ENCODE results near the gene LSM14B.
"Not testable (repeated sequence)": the region's sequence is repeated elsewhere in the genome, so short reads cannot be mapped to it uniquely, and the experiment has no call there.

Gene LSM14B

GRCh38 chr20:62121776-62122653 is at the start of gene LSM14B:
TSS of gene LSM14B (plus strand) at chr20:62122475. CDS start at chr20:62122667, 192 bp downstream.
- DNase-seq = peak; percentile 98

DNA sequence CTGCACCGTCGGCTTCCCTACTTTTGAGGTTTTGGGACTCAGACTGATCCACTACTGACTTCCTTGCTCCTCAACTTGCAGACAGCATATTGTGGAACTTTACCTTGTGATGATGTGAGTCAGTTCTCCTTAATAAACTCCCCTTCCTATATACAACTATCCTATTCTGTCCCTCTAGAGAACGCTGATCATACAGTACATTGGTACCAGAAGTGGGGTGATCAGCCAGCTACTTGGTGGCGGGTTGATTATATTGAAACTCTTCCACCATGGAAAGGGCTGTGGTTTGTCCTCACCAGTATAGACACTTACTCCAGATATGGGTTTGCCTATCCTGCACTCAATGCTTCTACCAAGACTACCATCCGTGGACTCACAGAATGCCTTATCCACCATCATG is 49.0 kb upstream of the LSM14B start:
- DNase-seq = no peak

DNA sequence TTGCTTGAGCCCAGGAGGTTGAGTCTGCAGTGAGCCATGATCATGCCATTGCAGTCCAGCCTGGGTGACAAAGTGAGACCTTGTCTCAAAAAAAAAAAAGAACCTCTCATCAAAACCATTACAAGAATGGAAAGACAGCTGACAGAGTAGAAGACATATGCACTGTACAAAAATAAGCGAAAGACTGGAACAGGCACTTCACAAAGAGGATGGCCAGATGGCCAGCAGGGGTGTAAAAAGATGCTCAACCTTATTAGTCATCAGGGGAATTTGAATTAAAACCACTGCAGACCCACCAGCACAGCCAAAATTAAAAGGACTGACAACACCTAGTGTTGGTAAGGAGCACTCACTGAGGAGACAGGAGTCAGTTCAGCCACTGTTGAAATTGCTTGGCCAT is 43.1 kb upstream of the LSM14B start:
- DNase-seq = no peak

GRCh38 chr20:62080249-62080990 is 41.9 kb upstream of the LSM14B start:
- DNase-seq = no peak

DNA sequence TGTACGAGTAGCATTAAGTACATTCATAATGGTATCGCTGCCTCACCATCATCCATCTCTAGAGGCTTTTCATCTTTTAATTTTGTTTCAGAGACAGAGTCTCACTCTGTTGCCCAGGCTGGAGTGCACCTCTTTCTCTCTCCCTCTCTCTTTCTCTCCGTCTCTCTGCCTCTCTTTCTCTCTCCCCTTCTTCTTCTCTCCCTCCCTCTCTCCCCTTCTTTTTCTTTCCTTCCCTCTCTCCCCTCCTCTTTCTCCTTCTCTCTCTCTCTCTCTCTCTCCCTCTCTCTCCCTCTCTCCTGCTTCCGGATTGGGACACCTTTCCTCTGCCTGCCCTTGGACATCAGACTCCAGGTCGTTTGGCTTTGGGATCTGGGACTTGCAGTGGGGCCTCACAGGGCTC is 39.0 kb upstream of the LSM14B start:
- DNase-seq = no peak

GRCh38 chr20:62084224-62084623 is 38.1 kb upstream of the LSM14B start:
- not testable (repeated sequence) for DNase-seq

- no peak for DNase-seq
Observed at GRCh38 chr20:62085206-62085605, 37.1 kb upstream of the LSM14B start.

GRCh38 chr20:62087227-62087626 is 35.0 kb upstream of the LSM14B start:
- no peak for DNase-seq

DNA sequence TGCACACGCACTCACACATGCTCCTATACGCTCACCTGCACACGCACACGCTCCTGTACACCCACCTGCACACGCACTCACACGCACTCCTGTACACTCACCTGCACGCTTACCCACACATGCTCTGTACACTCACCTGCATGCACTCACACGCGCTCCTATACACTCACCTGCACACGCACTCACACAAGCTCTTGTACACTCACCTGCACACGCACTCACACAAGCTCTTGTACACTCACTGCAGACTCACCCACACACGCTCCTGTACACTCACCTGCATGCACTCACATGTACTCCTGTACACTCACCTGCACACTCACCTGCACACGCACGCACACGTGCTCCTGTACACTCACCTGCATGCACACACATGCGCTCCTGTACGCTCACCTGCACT is 34.6 kb upstream of the LSM14B start:
- no peak for DNase-seq

DNA sequence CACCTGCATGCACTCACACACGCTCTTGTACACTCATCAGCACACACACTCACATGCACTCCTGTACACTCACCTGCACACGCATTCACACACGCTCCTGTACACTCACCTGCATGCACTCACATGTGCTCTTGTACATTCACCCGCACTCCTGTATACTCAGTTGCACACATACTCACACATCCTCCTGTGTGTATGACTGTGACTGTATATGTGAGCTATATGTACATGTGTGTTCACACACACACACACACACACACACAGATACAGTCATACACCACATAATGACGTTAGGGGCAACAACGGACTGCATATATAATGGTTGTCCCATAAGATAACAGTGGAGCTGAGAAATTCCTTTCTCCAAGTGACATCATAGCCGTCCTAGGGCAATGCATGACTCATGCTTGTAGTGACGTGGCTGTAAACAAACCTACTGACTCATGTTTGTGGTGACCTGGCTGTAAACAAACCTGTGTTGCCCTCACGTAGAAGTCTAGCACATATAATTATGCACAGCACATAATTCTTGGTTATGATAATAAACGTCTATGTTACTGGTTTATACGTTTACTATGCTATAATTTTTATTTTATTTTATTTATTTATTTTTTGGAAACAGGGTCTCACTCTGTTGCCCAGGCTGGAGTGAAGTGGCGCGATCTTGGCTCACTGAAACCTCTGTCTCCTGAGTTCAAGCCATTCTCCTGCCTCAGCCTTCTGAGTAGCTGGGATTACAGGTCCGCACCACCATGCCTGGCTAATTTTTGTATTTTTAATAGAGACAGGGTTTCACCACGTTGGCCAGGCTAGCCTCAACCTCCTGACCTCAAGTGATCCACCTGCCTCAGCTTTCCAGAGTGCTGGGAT is 33.8 kb upstream of the LSM14B start:
- no peak for DNase-seq

DNA sequence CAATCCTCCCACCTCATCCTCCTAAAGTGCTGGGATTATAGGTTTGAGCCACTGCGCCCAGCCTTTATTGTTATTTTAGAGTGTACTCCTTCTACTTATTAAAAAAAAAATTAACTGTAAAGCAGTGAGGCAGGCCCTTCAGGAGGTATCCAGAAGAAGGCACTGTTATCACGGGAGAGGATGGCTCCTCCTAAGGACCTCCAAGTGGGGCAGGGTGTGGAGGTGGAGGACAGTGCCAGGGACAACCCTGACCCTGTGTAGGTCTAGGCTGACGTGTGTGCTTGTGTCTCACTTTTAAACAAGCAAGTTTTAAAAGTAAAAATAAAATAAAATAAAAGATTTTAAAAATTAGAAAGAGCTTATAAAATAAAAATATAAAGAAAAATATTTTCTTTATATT is 32.9 kb upstream of the LSM14B start:
- DNase-seq = no peak

DNA sequence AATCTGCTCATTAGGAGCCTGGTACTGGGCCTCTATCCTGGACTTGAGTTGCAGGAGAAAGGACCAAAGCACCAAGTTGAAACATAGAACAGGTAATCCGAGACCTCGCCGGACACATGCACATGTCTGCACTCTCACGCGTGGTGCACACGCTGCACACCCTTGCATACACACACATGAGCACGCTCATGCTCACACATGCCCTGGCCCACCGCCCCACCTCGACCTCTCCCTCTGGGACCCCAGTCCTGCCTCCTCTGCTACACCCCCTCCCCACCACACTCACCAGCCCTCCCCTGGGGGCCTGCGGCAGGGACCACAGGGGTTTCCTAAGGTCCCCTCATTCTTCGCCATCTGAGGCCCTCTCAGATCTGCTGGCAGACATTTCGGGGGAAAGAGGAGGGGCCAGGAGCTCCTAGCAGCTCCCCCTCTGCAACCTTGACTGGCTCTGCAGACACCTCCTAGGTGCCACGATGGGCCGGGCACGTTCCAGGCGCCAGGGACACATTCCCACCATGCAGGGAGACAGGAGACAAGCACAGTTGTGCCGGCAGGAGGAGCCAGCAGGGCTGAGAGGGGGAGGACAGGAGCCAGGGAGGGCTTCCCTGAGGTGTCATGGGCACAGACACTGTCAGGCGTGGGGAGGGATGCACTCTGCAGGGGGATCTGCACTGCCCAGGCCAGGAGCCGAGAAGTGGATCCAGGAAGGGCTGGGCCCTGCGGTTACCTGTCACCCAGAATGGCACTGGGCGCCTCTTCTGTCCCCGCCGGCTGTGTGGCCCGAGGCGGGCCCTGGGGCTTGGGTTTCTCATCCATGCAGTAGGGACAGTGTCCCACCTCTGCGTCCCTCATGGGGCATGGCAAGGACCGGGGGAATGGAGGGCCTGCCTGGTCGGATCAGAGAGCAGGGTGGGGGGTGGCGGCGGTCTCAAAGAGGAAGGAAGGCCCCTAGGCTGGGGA is 25.6 kb upstream of the LSM14B start:
- no peak for DNase-seq

- DNase-seq = no peak
Observed at GRCh38 chr20:62097881-62098407, 24.3 kb upstream of the LSM14B start.

DNA sequence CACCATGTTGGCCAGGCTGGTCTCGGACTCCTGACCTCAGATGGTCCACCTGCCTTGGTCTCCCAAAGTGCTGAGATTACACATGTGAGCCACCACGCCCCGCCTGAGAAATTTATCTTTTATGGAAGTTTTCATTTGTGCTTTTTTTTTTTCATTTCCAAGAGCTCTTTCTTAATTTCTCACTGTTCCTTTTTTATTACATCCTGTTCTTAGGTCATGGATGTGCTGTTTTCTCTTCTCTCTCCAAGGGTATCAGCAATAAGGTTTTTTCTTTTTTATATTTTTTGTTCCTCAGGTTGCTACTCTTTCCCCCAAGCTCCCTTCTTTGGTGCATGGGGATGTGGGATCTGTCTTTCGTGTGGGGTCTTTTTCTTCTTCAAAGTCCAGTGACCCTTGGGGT is 21.2 kb upstream of the LSM14B start:
- DNase-seq = no peak

- no peak for DNase-seq
Observed at GRCh38 chr20:62103508-62104233, 18.6 kb upstream of the LSM14B start.

DNA sequence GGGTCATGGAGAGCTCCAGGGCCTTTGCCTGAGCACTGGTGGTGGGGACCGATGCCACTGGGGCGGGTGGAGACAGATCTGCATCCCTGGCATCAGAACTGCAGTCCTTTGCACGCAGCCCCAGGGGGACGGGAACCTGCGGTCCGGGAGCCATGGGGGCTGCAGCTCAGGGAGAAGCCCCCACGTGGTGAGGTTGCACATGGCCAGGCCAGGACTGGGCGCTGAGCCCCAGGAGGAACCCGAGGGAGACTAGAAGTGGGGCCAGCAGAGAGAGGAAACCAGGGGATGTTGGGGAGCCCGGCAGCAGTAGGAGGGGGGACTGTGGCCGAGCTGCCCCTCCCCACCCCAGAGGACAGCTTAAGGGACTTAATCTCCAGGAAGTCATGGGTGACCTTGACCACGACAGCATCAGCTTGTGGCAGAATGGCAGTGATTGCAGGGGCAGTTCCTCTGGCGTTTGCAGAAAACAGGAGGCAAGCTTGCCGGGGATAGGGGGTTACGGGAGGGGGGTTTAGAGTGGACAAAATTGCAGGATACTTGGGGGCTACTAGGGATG is 18.0 kb upstream of the LSM14B start:
- no peak for DNase-seq

DNA sequence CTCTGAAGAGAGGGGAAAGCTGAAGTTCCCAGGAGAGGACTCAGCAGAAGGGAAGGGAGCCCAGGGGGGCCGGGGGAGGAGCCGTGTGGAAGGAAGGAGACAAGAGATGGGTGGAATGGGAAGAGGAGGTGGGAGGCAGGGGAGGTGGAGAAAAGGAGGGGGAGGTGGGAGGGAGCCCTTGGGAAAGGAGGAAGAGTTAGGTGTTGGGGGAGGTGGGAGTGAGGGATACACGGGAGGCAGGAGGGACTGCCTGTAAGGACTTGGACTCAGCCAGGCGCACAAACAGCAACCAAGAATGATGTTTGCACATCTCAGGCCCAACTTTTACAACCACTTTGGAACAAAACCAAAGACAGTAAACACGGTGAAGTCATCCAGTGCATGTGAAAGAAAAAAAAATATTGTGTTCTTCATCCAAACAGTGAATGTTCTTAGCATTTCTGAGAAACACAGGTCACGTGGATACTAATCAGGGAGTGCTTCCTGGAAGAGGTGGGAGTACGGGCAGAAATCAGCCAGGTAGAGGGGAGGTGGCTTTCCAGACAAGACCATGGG is 17.4 kb upstream of the LSM14B start:
- no peak for DNase-seq

DNA sequence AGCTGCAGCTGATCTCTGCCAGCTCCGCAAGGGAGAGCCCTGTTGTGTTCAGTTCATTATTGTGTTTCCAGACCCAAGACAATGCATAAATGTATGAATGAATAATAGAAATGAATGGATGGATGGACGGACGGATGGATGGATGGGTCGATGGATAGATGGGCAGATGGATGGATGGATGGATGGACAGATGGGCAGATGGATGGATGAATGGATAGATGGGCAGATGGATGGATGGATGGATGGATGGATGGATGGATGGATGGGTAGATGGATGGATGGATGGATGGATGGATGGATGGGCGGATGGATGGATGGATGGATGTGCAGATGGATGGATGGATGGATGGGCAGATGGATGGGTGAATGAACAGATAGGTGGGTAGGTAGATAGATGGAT is 16.7 kb upstream of the LSM14B start:
- DNase-seq = no peak

DNA sequence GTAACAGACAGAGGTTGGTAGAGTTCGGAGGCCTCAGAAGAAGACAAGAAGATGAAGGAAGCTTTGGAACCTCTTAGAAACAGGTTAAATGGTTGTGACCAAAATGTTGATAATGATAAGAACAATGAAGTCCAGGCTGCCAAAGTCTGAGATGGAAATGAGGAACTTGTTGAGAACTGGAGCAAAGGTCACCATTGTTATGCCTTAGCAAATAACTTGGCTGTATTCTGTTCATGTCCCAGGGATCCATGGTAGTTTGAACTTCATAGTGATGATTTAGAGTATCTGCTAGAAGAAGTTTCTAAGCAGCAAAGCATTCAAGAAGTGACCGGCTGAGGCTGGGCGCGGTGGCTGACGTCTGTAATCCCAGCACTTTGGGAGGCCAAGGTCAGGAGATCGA is 11.1 kb upstream of the LSM14B start:
- no peak for DNase-seq

- DNase-seq = no peak
Observed at GRCh38 chr20:62112368-62112767, 9.9 kb upstream of the LSM14B start.
